C1 segment of cervical spinal cord (tissue), 14 donors: ENCODE data around the gene GLRX3.
A peak's percentile ranks its signal among the peaks of the same experiment; 100 is the strongest.

Experiments
- DNase-seq, 14 donors: peaks; one replicate each; lab custom pipeline; 2025; lab: John Stamatoyannopoulos, UW

Gene GLRX3

DNA sequence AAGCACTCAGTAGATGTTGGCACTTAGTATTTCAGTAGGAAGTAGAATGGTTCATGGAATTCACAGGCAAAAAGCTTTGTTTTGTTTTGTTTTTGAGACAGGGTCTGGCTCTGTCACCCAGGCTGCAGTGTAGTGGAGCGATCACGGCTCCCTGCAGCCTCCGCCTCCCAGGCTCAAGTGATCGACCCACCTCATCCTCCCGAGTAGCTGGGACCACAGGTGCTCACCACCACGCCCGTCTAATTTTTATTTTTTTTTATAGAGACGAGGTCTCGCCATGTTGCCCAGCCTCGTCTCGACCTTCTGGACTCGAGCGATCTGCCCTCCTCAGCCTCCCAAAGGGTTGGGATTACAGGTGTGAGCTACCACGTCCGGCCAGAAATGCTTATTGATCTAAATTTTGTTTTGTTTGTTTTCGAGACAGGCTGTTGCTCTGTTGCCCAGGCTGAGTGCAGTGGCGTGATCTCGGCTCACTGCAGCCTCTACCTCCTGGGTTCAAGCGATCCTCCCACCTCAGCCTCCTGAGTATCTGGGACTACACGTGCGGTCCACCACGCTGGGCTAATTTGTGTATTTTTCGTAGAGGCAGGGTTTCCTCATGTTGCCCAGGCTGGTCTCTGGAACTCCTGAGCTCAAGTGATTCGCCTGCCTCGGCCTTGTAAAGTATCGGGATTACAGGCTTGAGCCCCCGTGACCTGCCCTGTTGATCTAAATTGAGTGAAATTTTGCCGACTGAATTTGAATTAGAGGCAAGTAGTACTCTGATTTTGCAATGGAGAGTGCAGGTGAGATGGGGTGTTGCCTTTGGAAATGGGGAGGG lies 1.7 kb downstream of the GLRX3 start:
- DNase-seq: no peak

DNA sequence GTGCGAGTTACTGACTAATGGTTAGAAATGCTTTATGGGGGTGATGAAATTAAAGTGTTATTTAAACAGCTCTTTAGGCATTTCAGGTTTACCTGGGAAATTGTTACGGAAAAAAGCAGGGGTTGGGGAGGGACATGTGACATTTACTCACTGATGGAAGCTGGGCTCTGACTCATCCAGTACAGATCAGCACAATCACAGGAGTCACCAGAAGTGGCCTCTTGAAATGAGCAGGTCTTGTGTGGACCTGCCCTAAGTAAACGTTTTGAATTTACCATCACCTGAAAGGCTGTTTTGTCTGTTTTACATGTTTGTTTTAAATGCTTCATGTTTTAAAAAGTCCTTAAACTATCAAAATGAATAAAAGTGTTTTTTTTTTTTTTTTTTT lies 2.3 kb downstream of the GLRX3 start:
- DNase-seq: no peak

GRCh38 chr10:130140425-130140824 lies 4.2 kb downstream of the GLRX3 start:
- DNase-seq: no peak

GRCh38 chr10:130141038-130141437 lies 4.8 kb downstream of the GLRX3 start:
- no peak for DNase-seq

DNA sequence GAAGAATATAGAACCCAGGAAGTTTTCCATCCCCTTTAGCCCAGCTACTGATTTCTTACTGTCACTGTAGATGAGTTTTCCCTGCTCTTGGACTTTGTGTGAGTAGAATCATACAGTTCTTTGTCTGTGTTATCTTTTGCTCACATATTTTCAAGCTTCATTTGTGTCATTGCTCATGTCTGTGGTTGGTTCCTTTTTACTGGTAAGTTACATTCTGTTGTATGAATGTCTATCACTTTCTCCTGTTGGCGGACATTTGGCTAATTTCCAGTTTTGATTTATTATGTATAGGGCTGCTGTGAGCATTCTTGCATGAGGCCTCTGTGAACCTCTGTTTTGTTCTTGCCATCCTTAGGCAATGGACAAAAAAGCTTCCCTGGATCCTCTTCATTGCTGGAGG lies 5.3 kb downstream of the GLRX3 start:
- no peak for DNase-seq

DNA sequence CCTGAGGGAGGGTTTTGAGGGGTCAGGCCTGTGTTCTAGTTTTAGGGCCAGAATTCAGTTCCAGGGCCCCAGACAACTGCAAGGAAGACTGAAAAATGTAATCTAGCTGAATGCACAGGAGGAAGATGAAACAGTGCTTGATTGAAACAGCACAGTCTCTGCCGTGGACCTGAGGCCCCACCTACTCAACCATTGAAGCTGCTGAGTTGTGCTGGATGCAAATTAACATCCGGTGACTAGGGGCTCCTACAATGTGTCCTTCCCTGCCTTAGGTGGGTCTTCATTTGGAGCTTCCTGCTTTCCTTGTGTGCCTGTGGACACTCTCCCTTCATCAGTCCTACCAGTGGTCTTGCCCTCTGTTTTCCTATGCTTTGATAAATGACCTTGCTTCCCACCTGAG lies 5.7 kb downstream of the GLRX3 start:
- DNase-seq: no peak

GRCh38 chr10:130146042-130146441 lies 9.9 kb downstream of the GLRX3 start:
- DNase-seq: no peak

DNA sequence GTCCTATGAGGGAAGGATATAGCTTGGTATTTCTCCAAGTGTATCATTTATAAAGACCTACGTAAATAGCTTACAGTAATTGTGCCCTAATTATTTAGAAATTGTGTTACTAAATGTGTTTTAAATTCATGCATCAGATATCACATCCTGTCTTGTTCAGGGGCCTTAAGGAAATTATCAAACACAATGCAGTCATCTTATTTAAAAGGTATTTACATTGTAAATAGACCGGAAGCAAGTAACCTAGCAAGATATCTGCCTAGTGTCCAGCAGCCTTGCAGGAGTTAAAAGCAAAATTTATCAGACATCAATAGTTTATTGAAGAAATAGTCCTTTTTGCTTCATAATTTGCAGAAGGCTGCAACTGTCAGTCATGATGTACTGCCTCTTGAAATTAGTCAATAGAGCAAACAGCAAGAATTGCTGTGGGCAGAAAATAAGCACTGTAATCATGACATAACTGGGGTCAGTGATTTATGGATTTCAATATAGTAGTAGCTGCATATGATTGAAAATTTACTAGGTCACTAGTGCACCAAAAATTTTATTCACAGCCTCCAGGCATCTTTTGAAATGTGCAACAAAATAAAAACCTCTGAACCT lies 23.1 kb downstream of the GLRX3 start:
- no peak for DNase-seq

- DNase-seq: no peak
Observed at GRCh38 chr10:130160775-130161174, 24.6 kb downstream of the GLRX3 start.

DNA sequence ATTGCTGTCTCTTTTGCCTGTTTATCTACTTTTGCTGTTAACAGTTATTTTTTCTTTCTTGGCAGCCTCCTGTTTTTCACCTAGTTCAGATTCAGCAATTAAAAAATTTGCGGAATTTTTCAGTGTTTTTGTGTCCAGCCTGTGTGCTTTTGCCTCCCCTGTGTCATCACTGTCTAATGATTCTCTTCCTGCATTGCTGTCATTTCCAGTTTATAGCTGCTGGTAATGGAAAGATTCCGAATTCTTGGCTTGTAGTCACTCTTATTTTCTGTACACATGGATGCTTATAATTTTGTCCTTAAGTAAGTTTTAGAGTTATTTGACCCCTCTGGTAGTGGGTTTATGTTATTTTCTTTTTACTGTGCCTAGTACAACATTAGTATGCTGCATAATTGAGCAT lies 25.1 kb downstream of the GLRX3 start:
- no peak for DNase-seq

- DNase-seq: no peak
Observed at GRCh38 chr10:130167193-130167592, 31.0 kb downstream of the GLRX3 start.

GRCh38 chr10:130167707-130168106 lies 31.5 kb downstream of the GLRX3 start:
- no peak for DNase-seq

DNA sequence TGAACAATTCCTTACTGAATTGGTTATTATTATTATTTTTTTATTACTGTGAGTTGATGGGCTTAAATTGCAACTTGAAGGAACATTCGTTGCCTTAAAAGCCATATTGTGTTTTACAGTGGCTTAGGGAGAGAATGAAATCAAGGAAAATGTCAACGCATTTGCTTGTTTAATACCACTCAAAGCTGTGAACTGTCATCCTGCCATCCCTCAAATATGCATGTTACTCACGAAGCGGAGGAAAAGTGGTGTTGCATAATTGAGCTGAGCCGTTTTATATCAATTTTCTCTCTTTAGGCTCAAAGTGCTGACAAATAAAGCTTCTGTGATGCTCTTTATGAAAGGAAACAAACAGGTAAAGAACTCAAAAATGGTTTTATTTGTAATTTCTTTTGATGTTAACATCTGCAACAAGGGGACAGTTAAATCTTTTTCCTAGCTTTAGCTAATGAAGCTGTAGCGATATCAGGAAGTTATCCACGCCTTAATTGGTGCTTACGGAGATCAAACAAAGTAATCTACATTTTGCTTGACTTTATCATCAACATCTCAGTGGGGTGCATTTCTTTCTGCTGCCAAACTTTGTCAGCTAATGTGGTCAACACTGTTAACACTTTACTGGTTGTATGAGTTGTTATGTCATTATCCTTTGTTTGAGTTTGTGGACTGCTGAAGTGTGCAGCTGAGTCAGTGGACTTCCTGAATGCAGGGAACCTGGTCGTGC lies 33.1 kb downstream of the GLRX3 start:
- no peak for DNase-seq

GRCh38 chr10:130171196-130171595 lies 35.0 kb downstream of the GLRX3 start:
- DNase-seq: no peak

DNA sequence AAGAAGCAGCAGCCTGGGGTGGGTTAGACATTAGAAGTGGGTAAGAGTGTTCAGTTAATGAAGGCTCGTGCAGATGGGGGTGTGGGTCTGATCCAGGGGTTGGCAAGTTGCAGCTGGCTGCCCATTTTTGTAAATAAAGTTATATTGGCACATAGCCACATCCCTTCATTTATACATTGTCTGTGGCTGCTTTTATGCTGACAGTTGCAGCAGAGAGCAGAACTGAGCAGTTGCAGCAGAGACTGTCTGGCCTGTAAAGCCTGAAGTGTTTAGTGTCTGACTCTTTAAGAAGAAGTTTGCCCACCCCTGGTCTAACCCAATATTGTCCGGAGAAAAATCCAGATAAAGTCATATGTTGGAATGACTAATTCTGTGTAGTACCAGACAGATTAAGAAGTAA lies 38.1 kb downstream of the GLRX3 start:
- no peak for DNase-seq

- DNase-seq: no peak
Observed at GRCh38 chr10:130175074-130175473, 38.9 kb downstream of the GLRX3 start.

- DNase-seq: no peak
Observed at GRCh38 chr10:130177250-130177649, 41.1 kb downstream of the GLRX3 start.

DNA sequence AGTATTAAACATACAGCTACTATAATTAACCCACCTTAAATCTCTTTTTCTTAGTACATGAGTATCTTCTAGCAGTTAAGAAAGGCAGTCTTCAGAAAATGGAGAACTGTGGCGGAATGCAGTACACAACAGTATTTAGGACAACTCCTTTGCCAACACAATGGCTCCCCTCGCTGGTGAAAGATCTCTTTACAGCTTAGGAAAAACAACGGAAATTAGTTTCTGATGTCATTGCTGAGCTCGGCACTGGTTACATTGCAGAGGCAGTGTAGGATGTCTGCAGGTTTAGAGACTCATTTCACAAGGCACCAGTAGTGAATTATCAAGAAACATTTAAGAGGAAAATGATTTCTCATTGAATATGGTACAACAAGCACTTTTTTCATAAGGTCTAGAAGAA lies 43.4 kb downstream of the GLRX3 start:
- DNase-seq: peak in 6 of 14 donors; percentile 16 to 32 (median 19)

DNA sequence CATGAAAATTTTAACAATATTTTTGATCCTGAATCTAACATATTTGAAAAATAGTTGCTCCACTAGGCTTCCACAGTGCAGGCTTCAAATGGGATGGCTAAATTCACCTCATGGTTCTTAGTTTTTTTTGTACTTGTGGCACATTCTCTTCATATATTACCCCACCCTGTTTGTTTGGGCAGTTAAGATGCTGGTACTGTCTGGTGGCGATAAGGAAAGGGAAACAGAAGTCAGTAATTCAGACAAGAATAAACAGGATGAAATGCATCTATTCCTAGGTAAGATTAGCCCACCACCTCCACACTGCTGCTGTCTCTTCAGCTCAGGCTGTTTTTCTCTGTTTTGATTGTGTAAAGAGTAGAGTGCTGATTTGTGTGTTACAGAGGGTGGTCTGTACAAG lies 44.2 kb downstream of the GLRX3 start:
- no peak for DNase-seq

GRCh38 chr10:130181858-130182257 lies 45.7 kb downstream of the GLRX3 start:
- peak in 1 of 14 donors; percentile 11 for DNase-seq

GRCh38 chr10:130185591-130185990 lies 49.4 kb downstream of the GLRX3 start:
- no peak for DNase-seq
